Stromal cell of bone marrow (primary cell): Measurements from ENCODE around the gene RAPGEF4.

Source experiments
- DNase-seq: peaks from one replicate; pipeline ENCODE4 v3.0.0-alpha.2; 2012; ENCODE audit warnings: low read depth

RAPGEF4 gene

DNA sequence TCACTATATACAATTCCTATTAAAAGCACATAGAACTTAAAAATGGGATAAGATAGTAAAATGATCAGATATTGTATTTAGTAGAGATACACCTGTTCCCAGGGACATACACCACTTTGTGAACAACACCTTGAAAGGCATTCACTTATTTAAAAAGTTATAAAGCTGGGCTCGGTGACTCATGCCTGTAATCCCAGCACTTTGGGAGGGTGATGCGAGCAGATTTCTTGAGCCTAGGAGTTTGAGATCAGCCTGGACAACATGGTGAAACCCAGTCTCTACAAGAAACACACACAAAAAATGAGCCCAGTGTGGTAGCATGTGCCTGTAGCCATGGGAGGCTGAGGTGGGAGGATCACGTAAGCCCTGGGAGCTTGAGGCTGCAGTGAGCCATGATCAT lies 90.9 kb downstream of the RAPGEF4 start:
- no peak for DNase-seq

DNA sequence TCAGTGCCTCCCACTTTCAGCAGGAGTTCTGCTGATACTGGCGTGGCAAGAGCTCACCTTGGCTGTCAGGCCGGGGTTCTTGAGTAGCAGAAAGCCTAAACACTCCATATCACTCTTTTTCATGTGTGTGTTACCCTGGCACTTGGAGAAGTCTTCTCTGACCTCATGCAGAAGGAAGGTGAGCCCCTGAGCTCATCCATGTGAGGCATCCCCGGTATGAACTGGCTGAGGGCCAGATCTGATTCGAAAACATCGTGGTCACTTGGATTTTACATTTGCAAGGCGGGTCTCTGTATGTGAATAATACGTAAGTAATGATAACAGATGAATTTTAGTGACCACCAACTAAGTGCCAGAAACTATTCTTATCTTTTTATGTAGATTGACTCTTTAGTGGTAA lies 93.6 kb downstream of the RAPGEF4 start:
- DNase-seq = no peak

DNA sequence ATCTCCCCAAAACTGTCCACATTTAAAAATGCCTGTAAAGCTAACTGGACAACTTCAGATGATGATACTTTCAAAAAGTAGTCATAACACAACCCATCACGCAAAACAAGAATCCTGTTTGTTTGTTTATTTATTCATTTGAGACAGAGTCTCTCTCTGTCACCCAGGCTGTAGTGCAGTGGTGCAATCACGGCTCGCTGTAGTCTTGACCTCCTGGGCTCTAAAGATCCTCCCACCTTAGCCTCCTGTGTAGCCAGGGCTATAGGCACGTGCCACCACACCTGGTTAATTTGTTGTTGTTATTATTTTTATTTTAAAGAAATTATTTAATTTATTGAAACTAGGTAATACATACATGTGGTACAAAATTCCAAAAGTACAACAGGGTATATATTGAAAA lies 94.8 kb downstream of the RAPGEF4 start:
- no peak for DNase-seq

DNA sequence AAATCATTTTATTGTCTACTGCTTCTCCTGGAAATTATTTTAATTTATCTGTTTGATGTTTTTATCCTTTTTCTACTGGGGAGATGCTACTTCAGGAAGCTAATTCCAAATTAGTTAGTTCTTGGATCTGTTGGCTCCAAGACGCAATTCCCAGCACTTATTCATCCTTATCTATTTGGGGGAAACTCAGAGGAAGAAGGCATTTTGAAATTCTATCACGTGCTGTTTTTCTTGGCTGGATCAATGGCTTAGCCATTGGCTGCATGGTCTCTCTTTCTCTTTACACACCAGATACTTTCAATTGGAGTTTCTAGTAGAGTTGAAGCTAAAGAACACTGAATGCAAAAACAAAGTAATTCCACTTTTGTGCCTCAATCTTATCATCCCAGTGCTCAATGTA lies 98.3 kb downstream of the RAPGEF4 start:
- peak; percentile 41 for DNase-seq

GRCh38 chr2:172834881-172835280 lies 99.2 kb downstream of the RAPGEF4 start:
- no peak for DNase-seq

DNA sequence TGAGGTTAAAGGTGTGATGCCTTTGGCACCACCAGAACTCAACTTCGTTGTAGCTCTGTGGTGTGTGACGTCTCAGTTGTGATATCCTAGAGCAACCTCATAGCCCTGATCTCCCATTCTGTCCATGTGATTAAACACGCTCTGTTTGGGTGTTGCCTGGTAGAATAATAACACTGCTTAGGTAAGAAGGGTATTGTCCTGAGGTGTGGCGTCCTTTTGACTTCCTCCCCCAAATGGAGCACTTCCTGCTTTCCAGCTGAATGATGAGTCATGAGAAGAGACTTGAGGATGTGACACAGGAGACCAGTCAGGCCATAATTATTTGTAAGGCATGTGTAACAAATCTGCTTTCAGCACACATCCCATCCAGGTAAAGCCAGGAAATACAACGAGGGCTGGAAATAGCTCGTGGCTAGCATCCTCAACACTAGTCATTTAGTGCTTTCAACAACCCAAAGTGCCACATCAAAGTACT lies 100.7 kb downstream of the RAPGEF4 start:
- DNase-seq = no peak

DNA sequence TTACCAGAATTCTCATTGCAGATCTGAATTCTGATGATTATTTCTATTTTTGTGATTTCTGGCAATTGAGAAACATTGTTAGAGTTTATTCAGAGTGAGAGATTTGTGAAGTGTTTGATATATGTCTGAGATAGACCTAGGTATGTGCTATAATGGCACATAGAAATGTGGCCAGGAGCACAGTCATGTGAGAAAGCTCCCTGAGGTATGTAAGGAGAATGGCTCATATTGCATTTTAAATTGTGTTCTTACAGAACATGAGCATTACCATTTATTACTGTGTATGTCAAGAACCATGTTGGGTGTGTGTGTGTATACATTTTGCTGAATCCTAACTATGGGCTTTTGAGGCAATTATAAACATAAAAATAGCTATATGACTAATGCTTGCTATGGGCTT lies 101.2 kb downstream of the RAPGEF4 start:
- DNase-seq = no peak

GRCh38 chr2:172839446-172839845 lies 103.8 kb downstream of the RAPGEF4 start:
- no peak for DNase-seq

GRCh38 chr2:172842511-172843265 lies 107.0 kb downstream of the RAPGEF4 start:
- no peak for DNase-seq

DNA sequence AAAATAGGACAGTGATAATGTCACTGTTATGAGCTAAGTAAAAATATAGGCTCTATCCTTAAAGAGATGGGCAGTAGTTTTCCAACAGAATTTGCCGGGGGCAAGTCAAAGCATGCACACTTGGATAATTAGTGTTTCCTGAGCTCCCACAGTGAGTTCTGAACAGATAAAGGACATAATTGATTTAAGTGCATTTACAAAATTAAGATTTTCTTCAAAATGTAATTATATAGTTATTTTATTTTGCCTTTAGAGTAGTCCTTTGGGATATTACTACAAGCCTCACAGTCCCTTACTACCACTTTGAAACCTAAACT lies 107.6 kb downstream of the RAPGEF4 start:
- DNase-seq = no peak

DNA sequence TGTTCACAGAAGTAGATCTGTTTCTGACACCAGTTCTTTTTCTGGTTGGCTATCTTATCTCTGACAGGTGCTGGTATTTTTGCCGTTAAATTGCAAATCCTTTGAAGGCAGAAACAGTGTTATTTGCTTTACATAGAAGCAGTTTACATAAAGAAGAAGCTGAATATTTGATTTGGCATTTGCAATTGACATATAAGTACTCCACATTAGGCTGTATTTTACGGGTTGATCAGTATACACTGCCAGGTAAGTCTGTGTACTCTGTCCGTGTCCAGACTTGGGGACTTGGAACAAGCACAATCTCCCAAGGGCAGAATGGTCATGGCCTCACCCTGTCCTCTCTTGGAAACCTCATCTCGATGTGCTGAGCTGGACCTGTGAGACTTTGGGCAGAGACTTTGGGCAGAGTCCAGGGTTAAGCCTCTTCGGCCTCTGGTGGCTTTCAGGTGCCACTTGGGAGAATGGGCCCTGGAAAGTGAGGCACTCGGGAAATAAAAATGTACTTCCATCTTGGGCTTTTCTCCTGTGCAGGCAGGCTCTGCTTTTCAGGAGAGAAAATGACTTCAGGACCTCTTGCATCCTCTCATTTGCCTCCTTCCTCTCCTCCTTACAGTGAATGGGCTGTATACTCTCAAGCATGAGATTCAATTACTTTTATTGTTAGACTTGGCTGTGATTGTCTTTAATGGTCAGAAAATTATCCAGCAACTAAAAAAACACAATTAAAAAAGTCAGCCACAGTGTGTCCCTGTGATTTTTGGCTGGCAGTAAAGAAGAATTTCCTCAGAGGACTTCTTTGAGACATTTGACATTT lies 108.5 kb downstream of the RAPGEF4 start:
- no peak for DNase-seq

GRCh38 chr2:172845028-172845630 lies 109.5 kb downstream of the RAPGEF4 start:
- DNase-seq = no peak

GRCh38 chr2:172846551-172846950 lies 110.9 kb downstream of the RAPGEF4 start:
- no peak for DNase-seq

- no peak for DNase-seq
Measured at GRCh38 chr2:172847188-172847587, 111.5 kb downstream of the RAPGEF4 start.

DNA sequence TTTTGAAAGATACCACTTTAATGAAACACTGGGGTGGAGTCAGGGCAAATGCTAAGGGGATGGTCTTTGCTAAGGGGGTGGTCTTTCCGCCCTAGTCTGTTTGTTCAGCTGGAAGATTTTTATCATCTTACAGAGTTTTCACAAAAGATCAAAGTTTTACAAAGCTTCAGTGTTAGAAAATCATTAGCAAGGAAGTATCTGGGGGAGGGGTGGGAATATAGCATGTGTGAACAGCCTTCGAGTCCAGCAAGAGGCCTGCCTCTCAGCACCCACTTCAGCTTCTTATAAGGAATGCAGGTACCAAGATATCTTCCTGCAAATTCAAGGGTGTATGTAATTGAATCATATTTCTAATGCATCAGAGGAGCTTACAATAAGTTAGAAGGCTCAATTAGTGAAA lies 112.9 kb downstream of the RAPGEF4 start:
- no peak for DNase-seq

DNA sequence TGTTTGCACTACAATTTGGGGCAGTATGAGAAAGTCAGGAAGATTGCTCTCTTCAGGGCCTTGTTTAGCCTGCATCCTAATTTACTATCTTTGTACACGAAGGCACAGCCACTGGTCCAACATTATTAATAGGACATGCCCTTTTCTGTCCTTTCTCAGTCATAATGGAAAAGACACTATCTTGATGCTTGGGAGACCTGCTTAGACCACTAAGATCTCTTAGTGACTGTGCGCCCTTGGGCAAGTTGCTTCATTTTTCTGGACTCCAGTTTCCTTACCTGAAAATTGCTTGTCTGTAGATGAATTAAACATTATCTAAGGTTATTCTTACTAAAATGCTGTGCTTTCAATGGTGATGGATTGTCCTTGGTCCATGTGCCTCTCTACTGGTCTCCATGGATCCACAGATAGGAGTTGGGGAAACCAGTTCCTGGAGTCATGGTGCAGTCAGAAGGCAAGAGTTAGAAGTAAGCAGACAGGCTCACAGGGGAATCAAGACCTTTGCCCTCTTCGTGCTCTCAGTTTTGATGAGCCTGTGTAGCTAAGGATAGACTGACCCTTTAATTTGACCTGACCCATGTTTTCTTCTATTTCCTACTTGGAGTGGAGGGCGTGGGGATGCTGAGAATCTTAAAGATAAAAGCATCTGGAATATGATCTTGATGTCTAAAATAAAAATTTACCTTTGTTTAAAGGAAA lies 114.0 kb downstream of the RAPGEF4 start:
- DNase-seq = no peak

GRCh38 chr2:172855588-172855987 lies 119.9 kb downstream of the RAPGEF4 start:
- no peak for DNase-seq

- no peak for DNase-seq
Measured at GRCh38 chr2:172856606-172857005, 121.0 kb downstream of the RAPGEF4 start.

GRCh38 chr2:172858473-172858745 lies 122.8 kb downstream of the RAPGEF4 start:
- DNase-seq = no peak

- DNase-seq = no peak
Measured at GRCh38 chr2:172859581-172860335, 124.1 kb downstream of the RAPGEF4 start.

GRCh38 chr2:172860336-172860707 lies 124.7 kb downstream of the RAPGEF4 start:
- DNase-seq = no peak

DNA sequence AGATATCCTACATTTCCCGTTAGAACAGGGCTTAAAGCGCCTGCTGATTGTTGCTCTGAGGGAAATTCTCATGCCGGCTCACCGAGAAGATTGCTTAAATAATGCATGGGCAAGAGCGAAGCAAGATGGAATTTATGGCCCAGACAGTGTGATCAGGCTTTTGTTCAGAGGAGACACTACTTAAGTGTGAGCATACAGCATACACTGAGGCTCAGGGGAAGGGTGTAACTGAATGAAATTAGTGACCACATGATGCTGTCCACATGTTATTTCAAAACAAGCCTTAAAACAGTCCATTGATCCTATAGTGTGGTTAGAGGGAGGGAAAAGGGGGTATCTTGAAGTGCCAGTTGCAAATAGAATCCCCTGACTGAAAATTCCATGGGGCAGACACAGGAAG lies 125.5 kb downstream of the RAPGEF4 start:
- DNase-seq = no peak
